ENCODE data around the gene MYZAP. TPM values are rescaled to one million over a fixed set of nuclear protein-coding genes. Genes with fewer than 3 reads are reported as not detected.

The MYZAP gene
- polyA plus RNA-seq, 1 of the 3 experiments (the other 2 are of a cell fraction), result 0.07 TPM

- CTCF ChIA-PET, result interaction anchor here (0.7 to 3.0 kb wide), 6 partner anchors 8 to 412 kb away, joined by 3 to 12 read pairs (median 3); no protein-coding TSS in a partner anchor
- no peaks in the 10 kb centered on the region for H3K79me2 ChIP-seq (ENCODE audit: insufficient read depth)
- no peaks in the 10 kb centered on the region for H3K9me3 ChIP-seq
- WGBS (ENCODE audit: low lambda C conversion rate), result 77% methylated on average over 6 of the region's 6 CpGs
- no peaks in the 10 kb centered on the region for H3K36me3 ChIP-seq (replicated peaks in 1 of 2; ENCODE audit: control insufficient read depth in 1 of 2, insufficient read depth in 2 of 2, low read length in 1 of 2)
- no peak overlapping the region for H2AFZ ChIP-seq (ENCODE audit: low read depth)
- no peaks in the 10 kb centered on the region for H3F3A ChIP-seq (replicated peaks; ENCODE audit: insufficient read depth)
- no peak overlapping the region for H3K9ac ChIP-seq
- H3K27ac ChIP-seq (ENCODE audit: low read depth in 2 of 2, low read length in 1 of 2), result no peak overlapping the region
- no peaks in the 10 kb centered on the region for H4K20me1 ChIP-seq (ENCODE audit: insufficient read depth)
- no peak for DNase-seq
- H3K4me1 ChIP-seq (ENCODE audit: control insufficient read depth in 1 of 2, insufficient read depth in 2 of 2, low read depth in 1 of 2, low read length in 1 of 2), result no peaks in the 10 kb centered on the region
- no peak overlapping the region for H3K4me2 ChIP-seq
- no peaks in the 10 kb centered on the region for H3K27me3 ChIP-seq (ENCODE audit: insufficient read depth)
- H3K4me3 ChIP-seq (ENCODE audit: low read depth in 2 of 2, low read length in 1 of 2), result no peak overlapping the region
- H3K9me2 ChIP-seq, result no peaks in the 10 kb centered on the region
- TF ChIP-seq USF2 (IDR thresholded peaks at IDR 0.05; ENCODE audit: borderline replicate concordance, low read depth, low read length) (no peak), MXI1 (IDR thresholded peaks at IDR 0.05; ENCODE audit: low read depth, low read length) (no peak), CTCF (IDR thresholded peaks at IDR 0.05) (no peak), USF1 (IDR thresholded peaks at IDR 0.05; ENCODE audit: borderline replicate concordance, low read depth) (no peak), GABPA (IDR thresholded peaks at IDR 0.05; ENCODE audit: low read depth) (no peak), ELF1 (IDR thresholded peaks at IDR 0.05) (no peak), SMC3 (IDR thresholded peaks at IDR 0.05; ENCODE audit: low read depth, low read length) (no peak), FOXM1 (IDR thresholded peaks at IDR 0.05; ENCODE audit: low read depth) (no peak), POLR2AphosphoS5 (IDR thresholded peaks at IDR 0.05; ENCODE audit: low read depth, low read length) (no peak), MEF2A (IDR thresholded peaks at IDR 0.05; ENCODE audit: borderline replicate concordance, low read depth) (no peak), JUND (IDR thresholded peaks at IDR 0.05) (no peak), PBX3 (IDR thresholded peaks at IDR 0.05) (no peak), FOSL2 (IDR thresholded peaks at IDR 0.05; ENCODE audit: borderline replicate concordance, low read depth) (no peak), IRF3 (IDR thresholded peaks at IDR 0.05; ENCODE audit: low read depth, low read length) (no peak), TAF1 (IDR thresholded peaks at IDR 0.05; ENCODE audit: borderline replicate concordance, low read depth, low read length) (no peak), RXRA (IDR thresholded peaks at IDR 0.05; ENCODE audit: borderline replicate concordance, low read depth) (no peak), RFX5 (IDR thresholded peaks at IDR 0.05; ENCODE audit: low read length) (no peak), NRF1 (IDR thresholded peaks at IDR 0.05; ENCODE audit: low read depth, low read length) (no peak)
- POLR2A ChIA-PET, result no interaction called here
These were observed 62.6 kb downstream of the MYZAP start for GRCh38 chr15:57654153-57654852.

All from SK-N-SH (cell line).